HG03378 (cell line): ENCODE results near the gene SLC28A2.
"Not testable (repeated sequence)": the region's sequence is repeated elsewhere in the genome, so short reads cannot be mapped to it uniquely, and the experiment has no call there.

Experiments used
- ATAC-seq: cut with Tn5 transposase; IDR thresholded peaks from one replicate; pipeline ENCODE4 v1.9.1; 2021; ENCODE audit warnings: mild to moderate bottlenecking, moderate library complexity; ENCODE audit not compliant: unreplicated experiment

Gene SLC28A2

DNA sequence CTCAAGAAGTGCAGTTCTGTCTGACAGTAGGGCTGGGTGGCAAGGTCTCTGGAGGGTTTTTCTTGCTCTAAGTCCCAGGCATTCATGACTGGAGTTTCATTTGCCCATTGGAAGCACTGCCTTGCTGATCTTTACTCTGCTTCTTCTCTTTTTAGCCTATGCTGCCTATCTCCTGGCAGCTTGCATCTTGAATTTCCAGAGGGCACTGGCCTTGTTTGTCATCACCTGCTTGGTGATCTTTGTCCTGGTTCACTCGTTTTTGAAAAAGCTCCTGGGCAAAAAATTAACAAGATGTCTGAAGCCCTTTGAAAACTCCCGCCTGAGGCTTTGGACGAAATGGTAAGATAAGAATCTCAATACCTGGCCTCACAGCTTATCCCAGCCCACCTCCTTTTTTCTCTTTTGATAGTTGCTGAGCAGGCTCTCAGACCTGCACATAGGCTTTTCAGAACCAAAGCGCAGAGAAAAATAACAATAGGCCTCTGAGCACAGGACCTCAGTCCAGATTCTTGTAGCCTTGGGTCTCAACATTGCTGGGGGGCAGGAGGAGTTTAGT lies 10.9 kb downstream of the SLC28A2 start:
- no peak for ATAC-seq

GRCh38 chr15:45263854-45264253 lies 11.8 kb downstream of the SLC28A2 start:
- no peak for ATAC-seq

- ATAC-seq: no peak
Observed at GRCh38 chr15:45265506-45265905, 13.5 kb downstream of the SLC28A2 start.

- ATAC-seq: no peak
Observed at GRCh38 chr15:45268135-45268534, 16.1 kb downstream of the SLC28A2 start.

- ATAC-seq: no peak
Observed at GRCh38 chr15:45274636-45275380, 22.8 kb downstream of the SLC28A2 start.

DNA sequence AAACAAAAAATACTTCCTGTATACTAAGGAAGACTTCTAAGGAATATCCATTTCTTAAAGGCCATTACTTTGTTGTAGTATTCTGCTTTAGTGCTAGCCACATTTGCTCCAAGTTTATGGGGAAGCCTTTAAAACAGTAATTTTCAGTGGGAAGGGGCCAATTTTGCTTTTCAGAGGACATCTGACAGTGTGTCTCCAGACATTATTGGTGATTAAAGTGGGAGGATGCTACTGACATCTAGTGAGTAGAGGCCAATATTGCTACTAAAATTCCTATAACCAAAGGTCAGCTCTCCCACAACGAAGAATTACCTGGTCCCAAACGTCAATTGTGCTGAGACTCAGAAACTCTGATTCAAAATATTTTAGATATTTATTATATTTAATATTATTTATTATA lies 24.8 kb downstream of the SLC28A2 start:
- no peak for ATAC-seq

- peak; percentile 98 for ATAC-seq
Observed at GRCh38 chr15:45279024-45279698, 27.1 kb downstream of the SLC28A2 start.

- ATAC-seq: no peak
Observed at GRCh38 chr15:45285413-45285812, 33.4 kb downstream of the SLC28A2 start.

- ATAC-seq: no peak
Observed at GRCh38 chr15:45287390-45287956, 35.4 kb downstream of the SLC28A2 start.

DNA sequence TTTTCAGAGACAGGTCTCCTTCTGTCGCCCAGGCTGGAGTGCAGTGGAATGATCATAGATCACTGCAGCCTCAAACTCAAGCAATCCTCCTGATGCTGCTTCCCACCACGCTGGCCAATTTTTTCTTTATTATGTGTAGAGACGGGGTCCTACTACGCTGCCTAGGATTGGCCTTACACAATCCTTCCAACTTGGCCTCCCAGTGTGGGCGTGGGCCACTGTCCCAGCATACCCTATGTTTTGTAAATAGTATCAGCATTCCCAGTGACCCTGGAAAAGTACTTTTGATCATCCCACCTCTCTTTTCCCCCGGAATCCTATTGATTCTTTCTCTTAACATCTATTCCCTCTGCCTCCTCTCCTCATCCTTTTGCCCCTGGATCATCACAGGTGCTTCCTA lies 36.9 kb downstream of the SLC28A2 start:
- no peak for ATAC-seq

GRCh38 chr15:45291822-45292582 lies 40.0 kb downstream of the SLC28A2 start:
- no peak for ATAC-seq

DNA sequence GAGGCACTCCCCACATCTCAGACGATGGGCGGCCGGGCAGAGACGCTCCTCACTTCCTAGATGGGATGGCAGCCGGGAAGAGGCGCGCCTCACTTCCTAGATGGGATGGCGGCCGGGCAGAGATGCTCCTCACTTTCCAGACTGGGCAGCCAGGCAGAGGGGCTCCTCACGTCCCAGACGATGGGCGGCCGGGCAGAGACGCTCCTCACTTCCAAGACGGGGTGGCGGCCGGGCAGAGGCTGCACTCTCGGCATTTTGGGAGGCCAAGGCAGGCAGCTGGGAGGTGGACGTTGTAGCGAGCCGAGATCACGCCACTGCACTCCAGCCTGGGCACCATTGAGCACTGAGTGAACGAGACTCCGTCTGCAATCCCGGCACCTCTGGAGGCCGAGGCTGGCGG lies 41.3 kb downstream of the SLC28A2 start:
- ATAC-seq: not testable (repeated sequence)

GRCh38 chr15:45298964-45299378 lies 46.9 kb downstream of the SLC28A2 start:
- not testable (repeated sequence) for ATAC-seq

DNA sequence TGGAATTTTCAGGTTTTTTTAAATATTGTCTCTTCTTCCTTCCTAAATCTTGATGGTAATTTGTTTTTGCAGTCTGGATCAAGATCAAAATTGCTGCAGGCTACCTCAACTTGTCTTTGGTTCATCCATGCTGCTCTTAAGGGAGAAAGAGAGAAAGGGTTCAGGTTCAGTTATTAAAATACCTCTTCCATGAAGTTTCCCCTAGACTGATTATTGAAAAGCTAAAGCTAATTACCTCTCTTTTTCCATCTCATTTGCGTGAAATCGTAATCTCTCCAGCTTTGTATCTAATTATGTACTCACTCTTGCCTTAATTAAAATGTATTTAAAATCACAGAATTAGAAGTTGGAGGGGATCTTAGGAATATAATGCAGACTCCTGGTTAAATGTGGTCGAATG lies 52.7 kb downstream of the SLC28A2 start:
- no peak for ATAC-seq

DNA sequence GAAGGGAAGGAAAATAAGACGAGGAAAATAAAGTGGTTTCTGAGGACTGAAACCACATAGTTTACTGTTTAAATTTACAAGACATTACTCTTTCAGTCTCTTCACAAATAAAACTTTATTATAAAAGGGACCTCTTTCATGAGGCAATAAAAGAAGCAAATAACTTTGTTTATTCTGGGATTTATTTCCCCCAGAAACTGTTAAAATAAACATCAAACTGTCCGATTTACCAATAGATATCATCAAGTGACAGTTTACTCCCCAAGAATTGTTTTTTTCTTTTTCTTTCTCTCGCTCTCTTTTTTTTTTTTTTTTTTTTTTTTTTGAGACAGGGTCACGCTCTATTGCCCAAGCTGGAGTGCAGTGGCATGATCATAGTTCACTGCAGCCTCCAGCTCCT lies 54.1 kb downstream of the SLC28A2 start:
- no peak for ATAC-seq

DNA sequence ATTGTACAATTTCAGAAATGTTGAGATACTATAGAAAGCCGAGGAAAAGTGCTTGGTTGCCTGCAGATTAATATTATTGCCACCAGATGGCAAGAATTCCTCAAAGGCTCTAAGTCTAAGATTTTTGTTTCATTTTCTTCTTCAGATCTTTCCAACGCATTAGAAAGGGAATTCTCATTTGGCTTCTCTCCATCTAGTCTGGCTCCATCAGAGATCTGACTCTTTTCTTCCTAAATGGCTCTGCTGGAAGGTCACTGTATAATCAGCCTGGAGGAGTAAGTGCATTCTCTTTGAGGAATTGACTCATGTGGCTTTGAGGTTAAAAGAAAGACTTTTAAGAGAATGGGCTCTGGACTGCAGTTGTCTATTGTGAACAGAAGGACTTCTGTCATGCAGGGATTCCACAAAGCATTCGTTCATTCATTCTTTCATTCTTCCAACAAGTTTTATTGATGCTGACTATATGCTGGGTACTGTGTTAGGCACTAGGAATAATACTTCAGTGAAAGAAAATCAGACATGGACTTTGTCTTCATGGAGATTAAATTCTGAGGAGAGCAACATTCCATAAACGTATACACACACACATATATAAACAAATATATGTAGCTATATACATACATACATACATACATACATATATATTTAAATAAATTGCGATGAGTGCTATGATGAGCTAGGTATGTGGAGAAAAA lies 55.3 kb downstream of the SLC28A2 start:
- ATAC-seq: no peak

DNA sequence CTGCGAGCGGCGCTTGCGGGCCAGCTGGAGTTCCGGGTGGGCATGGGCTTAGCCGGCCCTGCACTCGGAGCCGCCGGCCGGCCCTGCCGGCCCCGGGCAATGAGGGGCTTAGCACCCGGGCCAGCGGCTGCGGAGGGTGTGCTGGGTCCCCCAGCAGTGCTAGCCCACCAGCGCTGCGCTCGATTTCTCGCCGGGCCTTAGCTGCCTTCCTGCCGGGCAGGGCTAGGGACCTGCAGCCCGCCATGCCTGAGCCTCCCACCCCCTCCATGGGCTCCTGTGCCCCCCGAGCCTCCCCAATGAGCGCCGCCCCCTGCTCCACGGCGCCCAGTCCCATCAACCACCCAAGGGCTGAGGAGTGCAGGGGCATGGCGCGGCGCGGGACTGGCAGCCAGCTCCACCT lies 62.1 kb downstream of the SLC28A2 start:
- ATAC-seq: not testable (repeated sequence)

DNA sequence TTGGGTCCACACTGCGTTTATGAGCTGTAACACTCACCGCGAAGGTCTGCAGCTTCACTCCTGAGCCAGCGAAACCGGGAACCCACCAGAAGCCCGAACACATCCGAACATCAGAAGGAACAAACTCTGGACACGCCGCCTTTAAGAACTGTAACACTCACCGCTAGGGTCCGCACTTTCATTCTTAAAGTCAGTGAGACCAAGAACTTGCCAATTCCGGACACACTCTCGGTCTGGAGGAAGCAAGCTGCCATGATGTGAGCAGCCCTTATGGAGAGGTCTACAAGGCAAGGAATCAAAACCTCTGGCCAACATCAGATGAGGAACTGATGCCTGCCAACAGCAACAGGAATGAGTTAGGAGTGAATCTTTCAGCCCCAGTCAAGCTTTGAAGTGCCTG lies 62.9 kb downstream of the SLC28A2 start:
- ATAC-seq: no peak

DNA sequence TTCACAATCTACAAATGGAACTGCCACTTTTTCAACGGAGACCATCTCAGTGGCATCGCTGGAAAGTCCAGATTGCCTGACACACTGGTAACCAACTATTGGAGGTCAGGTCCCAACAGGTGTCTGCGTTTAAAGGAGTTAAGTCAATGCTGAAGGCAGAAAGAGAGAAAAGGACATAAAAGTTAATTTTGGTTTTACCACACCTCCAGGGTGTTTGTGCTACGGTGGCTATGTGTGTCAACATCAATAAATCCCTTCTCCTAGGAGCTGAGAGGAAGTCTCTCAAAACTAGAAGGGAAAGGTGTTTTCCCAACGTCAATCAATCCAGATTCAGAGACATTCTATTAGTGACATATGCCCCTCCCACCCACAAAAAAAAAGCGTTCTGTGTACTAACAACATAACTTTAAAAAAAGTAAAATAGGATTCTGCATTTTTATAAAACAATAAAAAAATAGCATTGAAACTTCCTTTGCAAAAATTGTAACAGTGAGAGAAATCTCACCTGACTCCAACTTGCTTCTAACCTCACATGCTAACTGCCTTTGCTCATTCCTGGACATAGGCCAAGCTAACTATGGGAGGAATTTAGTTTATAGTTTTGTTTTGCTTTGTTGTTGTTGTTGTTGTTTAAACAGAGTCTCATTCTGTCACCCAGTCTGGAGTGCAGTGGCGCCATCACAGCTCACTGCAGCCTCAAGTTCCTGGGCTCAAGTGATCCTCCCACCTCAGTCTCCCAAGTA lies 67.6 kb downstream of the SLC28A2 start:
- ATAC-seq: no peak
